KG1 (cell line): ENCODE data around the gene SH2D4B.
"Not testable (repeated sequence)": the region's sequence is repeated elsewhere in the genome, so short reads cannot be mapped to it uniquely, and the experiment has no call there.

ENCODE experiments used
- DNase-seq: peaks from one replicate; lab custom pipeline; 2025; lab: John Stamatoyannopoulos, UW

SH2D4B gene

GRCh38 chr10:80543319-80543672, 5.6 kb downstream of the SH2D4B start:
- not testable (repeated sequence) for DNase-seq

DNA sequence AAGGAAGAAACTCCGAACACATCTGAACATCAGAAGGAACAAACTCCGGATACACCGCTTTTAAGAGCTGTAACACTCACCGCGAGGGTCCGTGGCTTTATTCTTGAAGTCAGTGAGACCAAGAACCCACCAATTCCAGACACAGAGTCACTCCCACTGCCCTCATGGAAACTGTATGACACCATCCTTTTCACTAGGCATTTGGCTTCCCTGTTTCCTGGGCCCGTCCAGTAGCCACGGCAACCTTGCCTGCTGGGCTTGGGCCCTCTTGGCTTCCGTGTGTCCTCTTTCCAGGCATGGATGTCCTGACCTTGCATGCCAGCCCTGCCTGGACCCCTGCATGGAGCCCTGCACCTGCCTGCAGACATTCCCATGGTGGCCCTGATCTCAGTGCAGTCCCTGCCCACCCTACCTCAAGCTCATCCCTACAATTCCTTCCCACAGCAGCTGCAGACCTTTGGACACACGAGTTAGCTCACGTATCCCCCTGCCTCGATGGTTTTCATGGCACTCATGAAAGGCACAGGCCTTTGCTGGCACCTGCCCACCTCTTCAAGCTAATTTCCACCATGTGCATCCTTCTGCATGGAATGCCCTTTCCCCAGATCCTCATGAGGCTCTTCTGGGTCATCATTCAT, 6.7 kb downstream of the SH2D4B start:
- DNase-seq: no peak

DNA sequence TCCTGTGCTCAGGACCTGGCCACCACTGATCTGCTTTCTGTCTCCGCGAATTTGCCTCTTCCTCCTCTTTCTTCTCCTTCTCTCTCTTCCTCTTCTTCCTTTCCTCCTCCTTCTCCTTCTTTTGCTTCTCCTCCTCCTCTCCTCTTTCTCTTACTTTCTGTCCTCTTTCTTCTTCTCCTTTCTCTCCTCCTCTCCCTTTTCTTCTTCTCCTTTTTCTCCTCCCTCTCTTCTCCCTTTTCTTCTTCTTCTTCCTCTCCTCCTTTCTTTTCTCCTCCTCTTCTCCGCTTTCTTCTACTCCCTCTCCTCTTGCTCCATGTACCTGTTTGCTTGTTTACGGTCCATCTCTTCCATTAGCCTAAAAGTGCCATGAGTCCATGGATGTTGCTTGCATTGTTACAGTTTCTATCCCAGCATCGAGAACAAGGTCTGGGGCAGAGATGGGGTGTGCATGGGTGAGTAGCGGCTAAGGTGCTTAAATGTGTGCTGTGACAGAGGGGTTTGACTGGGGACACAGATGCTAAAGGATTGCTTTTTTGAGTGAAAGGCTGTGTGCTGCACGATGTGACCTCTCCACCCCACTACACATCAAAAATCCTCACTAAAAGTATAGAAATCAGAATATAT, 7.7 kb downstream of the SH2D4B start:
- no peak for DNase-seq

- DNase-seq: no peak
These were observed 14.5 kb downstream of the SH2D4B start for GRCh38 chr10:80552151-80552646.

DNA sequence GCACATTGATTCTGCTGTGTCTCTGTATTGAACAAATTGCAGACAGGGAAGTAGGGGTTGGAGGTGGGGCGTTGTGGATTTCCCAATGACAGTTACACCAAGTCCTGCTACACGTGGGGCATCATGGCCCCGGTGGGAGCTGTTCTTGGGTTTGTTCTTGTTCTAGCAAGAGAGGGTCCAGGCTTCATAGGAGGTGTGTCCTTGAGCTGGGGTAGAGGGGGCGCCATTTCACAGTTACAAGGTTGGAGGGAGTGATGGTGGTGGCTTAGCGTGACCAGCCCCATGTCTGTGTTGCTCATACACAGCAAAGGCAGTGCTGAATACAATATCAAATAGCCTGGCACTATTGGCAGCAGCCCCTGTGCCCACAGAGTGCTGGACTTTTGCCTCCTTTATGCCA, 15.7 kb downstream of the SH2D4B start:
- DNase-seq: no peak

GRCh38 chr10:80554050-80554449, 16.3 kb downstream of the SH2D4B start:
- no peak for DNase-seq

DNA sequence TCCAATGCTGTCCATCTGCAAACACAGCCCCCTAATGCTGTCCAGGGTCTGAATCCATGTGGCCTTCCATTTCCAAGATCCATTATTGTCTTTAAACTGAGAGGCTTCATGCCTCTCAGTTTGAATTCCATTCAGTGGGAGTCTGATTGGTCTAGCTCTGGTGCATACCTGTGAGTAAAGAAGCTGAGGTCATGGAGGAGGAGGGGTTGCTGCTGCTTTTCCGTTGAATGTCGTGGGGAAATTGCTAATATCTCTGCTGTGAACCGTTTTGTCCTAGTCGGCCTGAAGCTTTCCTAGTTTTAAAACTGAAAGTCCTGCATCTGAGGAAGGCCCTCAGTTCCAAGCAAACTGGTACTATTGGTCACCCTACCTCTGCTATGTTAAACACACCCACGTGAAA, 17.7 kb downstream of the SH2D4B start:
- DNase-seq: no peak

- no peak for DNase-seq
These were observed 24.2 kb downstream of the SH2D4B start for GRCh38 chr10:80561950-80562349.

DNA sequence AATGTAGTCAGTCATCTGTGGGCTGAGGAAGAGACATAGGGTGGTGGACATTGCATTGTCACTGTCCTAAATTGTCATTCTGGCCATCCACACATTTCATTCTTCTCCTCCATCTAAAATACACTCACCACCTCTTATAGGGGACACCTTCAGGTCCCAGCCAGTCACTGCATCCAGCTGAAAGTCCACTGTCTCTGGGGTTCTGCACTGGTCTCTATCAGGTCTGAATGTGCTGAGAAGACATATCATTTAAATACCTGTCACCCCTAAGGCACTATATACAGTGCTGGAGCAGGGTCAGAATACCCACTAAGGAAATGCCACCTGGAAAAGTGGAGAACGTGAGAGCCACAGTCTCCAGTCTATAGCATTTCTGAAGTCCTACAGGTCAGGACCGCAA, 29.6 kb downstream of the SH2D4B start:
- no peak for DNase-seq

DNA sequence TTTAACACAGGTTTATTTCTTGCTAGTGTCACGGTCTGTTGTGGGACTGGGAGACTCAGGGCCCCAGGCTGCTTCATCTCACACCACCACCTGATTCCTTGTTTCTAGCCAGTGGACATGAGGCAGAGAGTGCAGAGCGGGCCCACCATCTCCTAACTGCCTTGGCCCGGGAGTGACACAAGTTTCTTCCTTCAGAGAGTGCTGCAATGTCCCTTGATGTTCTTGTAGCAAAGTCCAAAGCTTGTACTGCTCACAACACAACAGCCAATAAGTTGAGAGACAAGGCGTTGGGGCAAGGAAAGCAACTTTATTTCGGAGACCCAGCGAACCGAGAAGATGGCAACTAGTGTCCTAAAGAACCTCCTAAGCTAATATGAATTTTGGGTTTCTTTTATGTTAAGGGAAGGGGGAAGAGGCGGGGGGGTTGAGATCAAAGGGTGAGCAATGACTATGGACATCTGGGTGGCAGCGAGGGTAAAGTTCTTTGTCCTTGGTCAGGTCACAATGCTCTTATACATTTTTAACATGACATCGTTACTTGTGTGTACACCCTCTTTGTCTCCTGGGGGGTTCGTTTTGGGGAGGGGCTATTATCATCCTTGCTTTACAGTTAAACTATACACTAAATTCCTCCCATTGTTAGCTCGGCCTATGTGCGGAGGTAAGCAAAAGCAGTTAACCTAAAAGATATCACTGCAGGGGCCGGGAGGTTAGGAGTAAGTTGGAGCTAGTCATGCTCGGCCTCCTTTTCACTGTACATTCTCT, 31.6 kb downstream of the SH2D4B start:
- no peak for DNase-seq

- DNase-seq: no peak
These were observed 33.6 kb downstream of the SH2D4B start for GRCh38 chr10:80571352-80571751.

GRCh38 chr10:80579181-80579763, 41.6 kb downstream of the SH2D4B start:
- DNase-seq: no peak

DNA sequence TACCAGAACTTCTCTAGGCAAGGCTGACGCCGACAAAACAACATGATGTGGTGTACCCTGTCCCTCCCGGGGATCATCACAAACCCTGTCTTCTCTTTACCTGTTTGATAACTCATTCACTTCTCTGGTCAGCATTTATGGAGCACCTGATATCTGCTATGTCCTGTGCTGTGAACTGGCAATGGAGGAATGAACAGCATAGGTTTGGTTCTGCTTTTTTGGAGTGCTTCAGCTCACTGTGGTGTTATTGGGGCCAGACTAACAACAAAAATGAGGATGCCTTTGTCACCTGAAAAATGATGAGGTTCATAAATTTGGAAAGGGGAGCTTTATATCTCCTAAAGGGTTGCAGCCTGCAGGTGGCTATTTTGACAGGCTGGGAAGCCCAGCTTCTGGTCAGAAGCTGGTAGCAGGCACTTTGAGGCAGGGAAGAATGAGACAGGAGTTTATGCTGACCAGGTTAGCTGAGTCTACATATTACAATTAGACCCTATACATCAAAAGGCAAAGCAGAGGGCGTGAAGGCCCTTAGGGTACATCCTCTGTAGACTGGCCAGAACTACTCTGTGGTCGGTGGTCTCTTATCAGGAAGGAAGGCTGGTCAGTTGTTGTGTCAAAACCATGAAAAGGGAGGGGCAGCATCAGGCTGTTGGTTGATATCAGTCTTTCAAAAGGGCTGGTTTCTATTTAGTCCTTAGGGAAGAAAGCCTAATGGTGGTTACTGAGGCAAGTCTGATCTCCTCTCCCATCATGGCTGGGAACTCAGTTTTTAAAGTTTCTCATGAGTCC, 42.3 kb downstream of the SH2D4B start:
- DNase-seq: no peak

DNA sequence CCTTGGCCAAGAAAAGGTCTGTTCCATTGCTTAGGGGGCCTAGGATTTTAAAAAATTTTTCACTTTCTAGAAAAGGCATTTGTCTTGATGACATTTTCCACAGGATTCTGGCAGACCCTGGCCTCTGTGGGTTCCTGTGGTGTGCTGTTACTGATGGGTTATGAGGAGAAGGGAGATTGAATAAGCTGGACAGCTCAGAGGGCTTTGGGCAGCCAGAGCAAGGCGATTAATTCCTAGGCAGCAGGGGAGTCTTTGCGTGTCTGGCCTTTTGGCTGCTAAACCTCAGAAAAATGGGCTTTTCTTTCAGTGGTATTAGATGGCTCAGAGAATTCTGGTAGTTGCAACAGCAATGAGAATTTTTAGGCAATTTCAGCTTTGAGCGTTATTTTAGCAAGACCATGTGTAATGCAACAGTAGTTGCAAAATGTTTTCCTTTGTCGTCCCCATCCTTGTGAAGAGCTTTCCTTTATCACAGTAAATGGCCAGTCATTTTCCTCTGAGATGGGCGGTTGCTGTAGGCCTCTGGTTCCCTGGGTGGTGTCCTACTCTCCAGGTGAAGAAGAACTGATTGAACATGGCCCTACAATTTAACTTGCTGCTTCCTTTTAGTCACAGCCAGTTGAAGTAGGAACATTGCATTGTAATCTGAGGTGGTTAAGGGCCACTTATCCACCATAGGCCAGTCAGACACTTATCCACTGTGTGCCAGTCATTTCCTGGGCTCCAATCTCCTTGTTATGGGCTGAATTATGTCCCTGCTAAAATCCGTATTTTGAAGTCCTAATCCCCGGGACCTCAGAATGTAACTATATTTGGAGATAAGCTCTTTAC, 43.2 kb downstream of the SH2D4B start:
- DNase-seq: no peak

- DNase-seq: no peak
These were observed 43.8 kb downstream of the SH2D4B start for GRCh38 chr10:80581469-80581835.

- DNase-seq: no peak
These were observed 44.7 kb downstream of the SH2D4B start for GRCh38 chr10:80582286-80582960.

DNA sequence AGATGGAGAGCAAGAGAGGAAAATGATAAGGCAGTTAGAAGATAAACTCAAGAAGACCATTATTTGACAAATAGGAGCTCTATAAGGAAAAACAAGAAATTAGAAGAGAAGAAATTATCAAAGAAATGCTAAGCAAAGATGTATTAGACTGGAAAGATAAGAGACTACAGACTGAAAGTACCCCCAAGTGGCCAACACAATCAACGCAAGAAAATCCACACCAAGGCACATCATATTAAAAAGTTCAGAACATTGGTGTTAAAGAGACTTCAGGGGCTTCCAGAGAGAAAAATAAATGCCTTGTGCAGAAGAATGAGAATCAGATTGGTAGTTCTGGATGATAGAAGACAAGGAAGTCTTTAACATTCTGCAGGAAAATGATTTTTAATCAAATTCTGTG, 46.0 kb downstream of the SH2D4B start:
- no peak for DNase-seq

DNA sequence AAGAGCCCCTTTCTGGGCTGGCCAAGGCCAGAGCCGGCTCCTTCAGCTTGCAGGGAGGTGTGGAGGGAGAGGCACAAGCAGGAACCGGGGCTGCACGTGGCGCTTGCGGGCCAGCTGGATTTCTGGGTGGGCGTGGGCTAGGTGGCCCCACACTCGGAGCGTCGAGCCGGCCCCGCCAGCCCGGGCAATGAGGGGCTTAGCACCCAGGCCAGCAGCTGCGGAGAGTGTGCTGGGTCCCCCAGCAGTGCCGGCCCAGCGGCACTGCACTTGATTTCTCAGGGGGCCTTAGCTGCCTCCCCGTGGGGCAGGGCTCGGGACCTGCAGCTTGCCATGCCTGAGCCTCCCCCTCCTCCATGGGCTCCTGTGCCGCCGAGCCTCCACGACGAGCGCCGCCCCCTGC, 48.1 kb downstream of the SH2D4B start:
- DNase-seq: no peak

DNA sequence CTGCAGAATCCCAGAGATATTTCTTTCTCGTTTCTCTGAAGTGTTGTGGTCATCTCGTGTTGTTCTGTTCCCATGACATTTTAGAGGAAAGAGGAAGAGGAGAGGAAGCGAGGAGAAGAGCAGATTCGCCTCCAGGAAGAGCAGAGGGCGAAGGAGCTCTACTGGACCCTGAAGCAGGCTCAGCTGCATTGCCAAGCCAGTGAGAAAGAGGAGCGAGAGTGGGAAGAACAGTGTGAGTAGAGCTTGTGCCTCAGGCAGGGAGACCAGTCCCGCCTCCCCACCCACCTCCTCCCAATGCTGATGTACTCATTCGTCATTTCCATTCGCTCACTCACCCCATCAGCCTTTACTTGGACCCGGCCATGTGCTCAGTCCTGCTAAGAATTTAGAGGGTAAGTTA, 50.8 kb downstream of the SH2D4B start:
- DNase-seq: no peak

DNA sequence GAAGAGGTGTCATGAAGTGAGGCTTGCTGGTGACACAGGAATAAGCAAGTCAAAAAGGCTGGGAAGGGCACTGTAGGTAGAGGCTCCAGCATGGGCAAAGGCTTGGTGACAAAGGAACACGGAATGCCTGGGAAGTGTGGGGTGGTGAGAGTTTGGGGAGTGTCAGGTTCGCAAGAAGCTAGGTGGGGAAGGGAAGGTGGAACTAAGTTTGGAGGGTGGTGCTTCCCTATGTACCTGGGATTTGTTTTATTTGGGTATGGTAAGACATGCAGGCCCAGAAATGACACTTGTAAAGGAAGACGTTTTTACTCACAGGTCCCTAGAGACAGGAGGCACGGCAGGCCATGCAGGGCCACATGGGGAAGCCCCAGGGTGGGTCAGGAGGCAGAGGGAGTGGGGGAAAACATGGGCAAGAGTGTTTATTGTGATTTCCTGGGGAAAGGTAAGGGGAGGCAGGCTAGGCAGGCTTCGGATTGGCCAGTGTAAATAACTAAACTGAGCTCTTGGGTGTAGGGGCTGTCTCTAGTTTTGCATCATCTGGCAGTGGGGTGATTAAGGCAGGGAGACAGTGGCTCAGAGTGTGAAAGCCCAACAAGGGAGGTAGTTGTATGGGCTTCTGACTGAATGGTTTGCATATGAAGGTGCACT, 52.1 kb downstream of the SH2D4B start:
- no peak for DNase-seq
